Measurements from ENCODE around the gene GNB5. TPM values are rescaled to one million over a fixed set of nuclear protein-coding genes. Genes with fewer than 3 reads are reported as not detected.

The GNB5 gene
- total RNA-seq, 2 donors from 2014 or later, result 27.9 to 43.2 TPM

DNA sequence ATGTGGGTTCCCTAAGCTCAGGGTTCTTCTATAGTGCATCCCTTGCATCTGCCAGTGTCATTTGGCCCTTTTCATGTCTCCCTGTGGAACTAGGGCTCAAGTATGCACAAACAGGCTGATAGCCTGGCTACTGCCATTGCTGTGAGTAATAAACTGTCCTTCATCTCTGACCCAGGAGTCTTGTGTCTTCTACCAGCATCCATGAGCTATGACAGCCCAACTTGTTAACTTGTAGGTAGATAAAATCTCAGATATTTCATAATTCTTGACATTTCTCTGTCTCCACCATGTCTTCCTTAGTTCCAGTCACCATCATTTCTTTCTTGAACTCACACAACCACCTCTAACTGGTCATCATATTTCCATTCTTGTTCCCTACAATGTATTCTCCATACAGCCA lies 59.1 kb downstream of the GNB5 start:
- Histone ChIP-seq H3K36me3 (no peaks in the 10 kb centered on the region), H3K9me3 (no peaks in the 10 kb centered on the region), H3K4me3 (no peak overlapping the region), H3K27ac (no peak overlapping the region), H3K27me3 (replicated peaks; ENCODE audit: insufficient read depth) (no peaks in the 10 kb centered on the region), H3K4me1 (ENCODE audit: control insufficient read depth in 1 of 2, low read depth in 2 of 2) (peaks cover 7 to 10% of the 10 kb centered on the region in 2 donors)
- TF ChIP-seq, protein P1, sequence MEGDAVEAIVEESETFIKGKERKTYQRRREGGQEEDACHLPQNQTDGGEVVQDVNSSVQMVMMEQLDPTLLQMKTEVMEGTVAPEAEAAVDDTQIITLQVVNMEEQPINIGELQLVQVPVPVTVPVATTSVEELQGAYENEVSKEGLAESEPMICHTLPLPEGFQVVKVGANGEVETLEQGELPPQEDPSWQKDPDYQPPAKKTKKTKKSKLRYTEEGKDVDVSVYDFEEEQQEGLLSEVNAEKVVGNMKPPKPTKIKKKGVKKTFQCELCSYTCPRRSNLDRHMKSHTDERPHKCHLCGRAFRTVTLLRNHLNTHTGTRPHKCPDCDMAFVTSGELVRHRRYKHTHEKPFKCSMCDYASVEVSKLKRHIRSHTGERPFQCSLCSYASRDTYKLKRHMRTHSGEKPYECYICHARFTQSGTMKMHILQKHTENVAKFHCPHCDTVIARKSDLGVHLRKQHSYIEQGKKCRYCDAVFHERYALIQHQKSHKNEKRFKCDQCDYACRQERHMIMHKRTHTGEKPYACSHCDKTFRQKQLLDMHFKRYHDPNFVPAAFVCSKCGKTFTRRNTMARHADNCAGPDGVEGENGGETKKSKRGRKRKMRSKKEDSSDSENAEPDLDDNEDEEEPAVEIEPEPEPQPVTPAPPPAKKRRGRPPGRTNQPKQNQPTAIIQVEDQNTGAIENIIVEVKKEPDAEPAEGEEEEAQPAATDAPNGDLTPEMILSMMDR (IDR thresholded peaks at IDR 0.05), result no peak
- DNase-seq (ENCODE audit: low spot score), result no peak
- ATAC-seq (ENCODE audit: insufficient number of reproducible peaks, low FRiP score, low read depth), result no peak

DNA sequence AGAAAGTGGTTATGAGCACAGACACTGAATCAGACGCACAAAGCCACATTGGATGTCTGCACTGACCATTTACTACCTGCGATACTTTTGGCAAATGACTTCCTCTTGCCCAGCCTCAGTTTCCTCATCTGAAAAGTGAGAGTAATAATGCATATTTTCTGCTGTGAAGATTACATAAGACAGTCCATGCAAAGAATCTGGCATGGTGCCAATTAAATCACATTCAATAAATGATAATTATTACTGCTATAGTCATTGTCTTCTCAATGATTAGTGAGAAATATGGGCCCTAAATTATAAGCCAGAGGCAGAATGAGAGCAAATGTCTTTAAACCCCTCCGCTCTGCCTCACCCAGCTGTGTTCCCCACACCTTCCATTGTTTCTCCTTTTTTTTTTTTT lies 62.6 kb downstream of the GNB5 start:
- Histone ChIP-seq H3K4me1 (ENCODE audit: control insufficient read depth in 1 of 2, low read depth in 2 of 2) (no peaks in the 10 kb centered on the region), H3K4me3 (no peak overlapping the region), H3K27ac (no peak overlapping the region), H3K9me3 (no peaks in the 10 kb centered on the region), H3K36me3 (no peaks in the 10 kb centered on the region), H3K27me3 (replicated peaks; ENCODE audit: insufficient read depth) (no peaks in the 10 kb centered on the region)
- ATAC-seq (ENCODE audit: insufficient number of reproducible peaks, low FRiP score, low read depth) (no peak), DNase-seq (ENCODE audit: low spot score) (no peak)
- TF ChIP-seq, protein P1 (IDR thresholded peaks at IDR 0.05), result no peak

DNA sequence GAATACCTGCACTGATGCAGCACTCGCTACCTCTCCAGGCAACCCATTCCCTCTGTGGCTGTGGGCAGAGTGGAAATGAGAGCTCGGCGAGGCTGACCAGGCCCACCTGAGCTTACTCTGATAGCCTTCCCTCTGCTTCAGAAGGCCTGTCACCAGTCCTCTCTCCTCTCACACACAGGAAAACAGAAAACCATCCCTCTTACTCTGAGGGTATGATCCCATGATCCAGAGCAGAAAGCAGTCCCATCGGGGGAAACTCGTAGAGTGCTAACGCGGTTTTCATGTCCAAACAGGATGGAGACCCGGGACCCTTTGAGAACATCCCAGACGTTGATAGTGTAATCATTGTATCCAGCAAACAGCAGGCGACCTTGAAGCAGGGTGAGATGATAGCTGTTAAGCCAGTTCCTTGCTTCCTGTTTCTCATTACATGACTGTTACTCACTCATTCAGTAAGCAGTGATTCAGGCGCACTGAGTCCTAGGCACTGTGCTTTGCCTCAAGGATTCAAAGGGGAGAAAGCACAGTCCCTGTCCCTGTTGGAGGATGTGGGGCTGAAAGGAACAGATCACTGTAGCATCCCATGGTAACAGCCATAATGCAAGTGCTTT lies 66.8 kb downstream of the GNB5 start:
- DNase-seq (ENCODE audit: low spot score) (no peak), ATAC-seq (ENCODE audit: insufficient number of reproducible peaks, low FRiP score, low read depth) (no peak)
- no peak overlapping the region for H3K27ac ChIP-seq
- H3K9me3 ChIP-seq, result no peaks in the 10 kb centered on the region
- no peaks in the 10 kb centered on the region for H3K4me1 ChIP-seq (ENCODE audit: control insufficient read depth in 1 of 2, low read depth in 2 of 2)
- TF ChIP-seq, protein P1 (IDR thresholded peaks at IDR 0.05), result no peak
- H3K36me3 ChIP-seq, result peaks cover 5% of the 10 kb centered on the region
- no peaks in the 10 kb centered on the region for H3K27me3 ChIP-seq (replicated peaks; ENCODE audit: insufficient read depth)
- H3K4me3 ChIP-seq, result no peak overlapping the region

GRCh38 chr15:52121896-52122295 lies 69.3 kb downstream of the GNB5 start:
- Histone ChIP-seq H3K4me1 (ENCODE audit: control insufficient read depth in 1 of 2, low read depth in 2 of 2) (no peaks in the 10 kb centered on the region), H3K27me3 (replicated peaks; ENCODE audit: insufficient read depth) (no peaks in the 10 kb centered on the region), H3K36me3 (peaks cover 5% of the 10 kb centered on the region), H3K9me3 (no peaks in the 10 kb centered on the region), H3K4me3 (no peak overlapping the region), H3K27ac (no peak overlapping the region)
- ATAC-seq (ENCODE audit: insufficient number of reproducible peaks, low FRiP score, low read depth), result no peak
- no peak for DNase-seq (ENCODE audit: low spot score)
- TF ChIP-seq, protein P1 (IDR thresholded peaks at IDR 0.05), result no peak

DNA sequence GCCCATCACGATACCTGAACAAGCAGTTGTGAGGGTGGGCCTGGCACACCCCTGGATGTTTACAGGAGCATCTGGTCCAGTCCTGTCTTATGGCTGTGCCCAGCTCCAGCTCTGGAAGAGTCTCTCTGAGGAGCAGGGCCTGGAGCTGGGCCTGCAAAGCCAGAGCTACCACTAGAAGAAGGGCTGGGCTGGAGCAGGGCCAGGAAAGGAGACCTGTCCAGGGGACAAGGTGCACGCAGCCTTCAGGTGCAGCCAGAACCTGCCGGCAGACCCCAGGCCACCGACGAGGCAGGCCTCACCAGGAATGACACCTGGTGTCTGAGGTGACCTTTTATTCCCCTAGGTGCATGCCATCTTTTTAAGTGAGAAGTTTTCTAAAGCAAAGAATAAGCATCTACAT lies 70.2 kb downstream of the GNB5 start:
- ATAC-seq (ENCODE audit: insufficient number of reproducible peaks, low FRiP score, low read depth) (no peak), DNase-seq (ENCODE audit: low spot score) (no peak)
- H3K4me3 ChIP-seq, result no peak overlapping the region
- TF ChIP-seq, protein P1 (IDR thresholded peaks at IDR 0.05), result no peak
- no peaks in the 10 kb centered on the region for H3K27me3 ChIP-seq (replicated peaks; ENCODE audit: insufficient read depth)
- H3K4me1 ChIP-seq (ENCODE audit: control insufficient read depth in 1 of 2, low read depth in 2 of 2), result no peaks in the 10 kb centered on the region
- H3K27ac ChIP-seq, result no peak overlapping the region
- no peaks in the 10 kb centered on the region for H3K9me3 ChIP-seq
- H3K36me3 ChIP-seq, result peaks cover 5% of the 10 kb centered on the region

Measured in thoracic aorta (tissue), 2 donors.